ENCODE measurements around the gene MSRB3. TPM values are rescaled to one million over a fixed set of nuclear protein-coding genes. Genes with fewer than 3 reads are reported as not detected.
"Not testable (repeated sequence)": the region's sequence is repeated elsewhere in the genome, so short reads cannot be mapped to it uniquely, and the experiment has no call there.

The MSRB3 gene
- total RNA-seq, 1 donor from 2014 or later: 1.1 TPM

- H3K36me3 Mint-ChIP-seq (ENCODE audit: insufficient read depth): no peaks in the 10 kb centered on the region
- no peak for DNase-seq (ENCODE audit: low spot score, unreplicated experiment)
- peaks cover 6% of the 10 kb centered on the region for H3K27me3 Mint-ChIP-seq
- H3K4me3 Mint-ChIP-seq (ENCODE audit: low read depth): no peak overlapping the region
- no peak overlapping the region for H3K27ac Mint-ChIP-seq
- no peak for TF ChIP-seq CTCF (IDR thresholded peaks at IDR 0.05; ENCODE audit: unreplicated experiment)
- no peaks in the 10 kb centered on the region for H3K9me3 Mint-ChIP-seq (ENCODE audit: low read depth)
- no peaks in the 10 kb centered on the region for H3K4me1 Mint-ChIP-seq (ENCODE audit: low read depth)
These were observed 191.8 kb downstream of the MSRB3 start for GRCh38 chr12:65470256-65470655.

- no peak for TF ChIP-seq CTCF (IDR thresholded peaks at IDR 0.05; ENCODE audit: unreplicated experiment)
- Mint-ChIP-seq H3K4me1 (ENCODE audit: low read depth) (no peaks in the 10 kb centered on the region), H3K4me3 (ENCODE audit: low read depth) (no peak overlapping the region), H3K27ac (no peak overlapping the region), H3K9me3 (ENCODE audit: low read depth) (no peaks in the 10 kb centered on the region), H3K27me3 (peaks cover 6% of the 10 kb centered on the region), H3K36me3 (ENCODE audit: insufficient read depth) (no peaks in the 10 kb centered on the region)
- no peak for DNase-seq (ENCODE audit: low spot score, unreplicated experiment)
These were observed 193.6 kb downstream of the MSRB3 start for GRCh38 chr12:65472079-65472478.

GRCh38 chr12:65474831-65475230 is 196.3 kb downstream of the MSRB3 start:
- H3K36me3 Mint-ChIP-seq (ENCODE audit: insufficient read depth): no peaks in the 10 kb centered on the region
- H3K4me1 Mint-ChIP-seq (ENCODE audit: low read depth): no peaks in the 10 kb centered on the region
- H3K27ac Mint-ChIP-seq: no peak overlapping the region
- DNase-seq (ENCODE audit: low spot score, unreplicated experiment): no peak
- no peak for TF ChIP-seq CTCF (IDR thresholded peaks at IDR 0.05; ENCODE audit: unreplicated experiment)
- peaks cover 6% of the 10 kb centered on the region for H3K27me3 Mint-ChIP-seq
- no peaks in the 10 kb centered on the region for H3K9me3 Mint-ChIP-seq (ENCODE audit: low read depth)
- H3K4me3 Mint-ChIP-seq (ENCODE audit: low read depth): no peak overlapping the region

- no peak for TF ChIP-seq CTCF (IDR thresholded peaks at IDR 0.05; ENCODE audit: unreplicated experiment)
- no peak overlapping the region for H3K27ac Mint-ChIP-seq
- peaks cover 7% of the 10 kb centered on the region for H3K9me3 Mint-ChIP-seq (ENCODE audit: low read depth)
- H3K27me3 Mint-ChIP-seq: no peaks in the 10 kb centered on the region
- no peak for DNase-seq (ENCODE audit: low spot score, unreplicated experiment)
- no peak overlapping the region for H3K4me3 Mint-ChIP-seq (ENCODE audit: low read depth)
- H3K4me1 Mint-ChIP-seq (ENCODE audit: low read depth): no peaks in the 10 kb centered on the region
- no peaks in the 10 kb centered on the region for H3K36me3 Mint-ChIP-seq (ENCODE audit: insufficient read depth)
These were observed 199.2 kb downstream of the MSRB3 start for GRCh38 chr12:65477721-65478120.

DNA sequence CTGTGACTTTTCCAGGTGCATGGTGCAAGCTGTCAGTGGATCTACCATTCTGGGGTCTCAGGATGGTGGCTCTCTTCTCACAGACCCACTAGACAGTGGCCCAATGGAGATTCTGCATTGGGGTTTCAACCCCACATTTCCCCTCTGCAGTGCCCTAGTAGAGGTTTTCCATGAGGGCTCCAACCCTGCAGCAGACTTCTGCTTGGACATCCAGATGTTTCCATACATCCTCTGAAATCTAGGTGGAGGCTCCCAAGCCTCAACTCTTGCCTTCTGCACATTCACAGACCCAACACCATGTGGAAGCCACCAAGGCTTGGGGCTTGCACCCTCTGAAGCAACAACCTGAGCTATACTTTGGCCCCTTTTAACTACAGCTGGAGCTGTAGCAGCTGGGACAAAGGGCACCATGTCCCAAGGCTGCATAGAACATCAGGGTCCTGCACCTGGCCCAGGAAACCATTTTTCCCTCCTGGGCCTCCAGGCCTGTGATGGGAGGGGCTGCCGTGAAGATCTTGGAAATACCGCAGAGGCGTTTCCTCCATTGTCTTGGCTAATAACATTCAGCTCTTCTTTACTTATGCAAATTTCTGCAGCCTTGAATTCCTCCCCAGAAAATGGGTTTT is 205.5 kb downstream of the MSRB3 start:
- H3K9me3 Mint-ChIP-seq (ENCODE audit: low read depth): peaks cover 24% of the 10 kb centered on the region
- H3K4me3 Mint-ChIP-seq (ENCODE audit: low read depth); DNase-seq (ENCODE audit: low spot score, unreplicated experiment); H3K4me1 Mint-ChIP-seq (ENCODE audit: low read depth); H3K27me3 Mint-ChIP-seq; H3K36me3 Mint-ChIP-seq (ENCODE audit: insufficient read depth): not testable (repeated sequence)
- peak overlapping the region; percentile 34 for H3K27ac Mint-ChIP-seq

- no peak for DNase-seq (ENCODE audit: low spot score, unreplicated experiment)
- Mint-ChIP-seq H3K4me1 (ENCODE audit: low read depth) (peaks cover 6% of the 10 kb centered on the region), H3K27ac (no peak overlapping the region), H3K9me3 (ENCODE audit: low read depth) (peaks cover 13% of the 10 kb centered on the region), H3K27me3 (no peaks in the 10 kb centered on the region), H3K4me3 (ENCODE audit: low read depth) (no peak overlapping the region), H3K36me3 (ENCODE audit: insufficient read depth) (peaks cover 6% of the 10 kb centered on the region)
- TF ChIP-seq CTCF (IDR thresholded peaks at IDR 0.05; ENCODE audit: unreplicated experiment): no peak
These were observed 209.7 kb downstream of the MSRB3 start for GRCh38 chr12:65488197-65488596.
